Subcutaneous adipose tissue (tissue), 4 donors: ENCODE data around the gene RANBP1. TPM values are rescaled to one million over a fixed set of nuclear protein-coding genes. Genes with fewer than 3 reads are reported as not detected.

Source experiments
- CTCF ChIP-seq: fragments of 450-650 bp; IDR thresholded peaks from one replicate; pipeline ENCODE4 v1.5.1; 2016; ENCODE audit warnings: low read depth, mild to moderate bottlenecking, control low read depth, antibody characterized with exemption, moderate library complexity
- total RNA-seq, 4 donors: library from RNA; depleted of rRNA; stranded (reverse); fragments of >200 nt; gene quantifications; one replicate each; pipeline ENCODE4 v1.1.0, GENCODE V29; 2016

RANBP1 gene
- total RNA-seq, 4 donors from 2014 or later, result 75.1 to 156 (median 116) TPM

DNA sequence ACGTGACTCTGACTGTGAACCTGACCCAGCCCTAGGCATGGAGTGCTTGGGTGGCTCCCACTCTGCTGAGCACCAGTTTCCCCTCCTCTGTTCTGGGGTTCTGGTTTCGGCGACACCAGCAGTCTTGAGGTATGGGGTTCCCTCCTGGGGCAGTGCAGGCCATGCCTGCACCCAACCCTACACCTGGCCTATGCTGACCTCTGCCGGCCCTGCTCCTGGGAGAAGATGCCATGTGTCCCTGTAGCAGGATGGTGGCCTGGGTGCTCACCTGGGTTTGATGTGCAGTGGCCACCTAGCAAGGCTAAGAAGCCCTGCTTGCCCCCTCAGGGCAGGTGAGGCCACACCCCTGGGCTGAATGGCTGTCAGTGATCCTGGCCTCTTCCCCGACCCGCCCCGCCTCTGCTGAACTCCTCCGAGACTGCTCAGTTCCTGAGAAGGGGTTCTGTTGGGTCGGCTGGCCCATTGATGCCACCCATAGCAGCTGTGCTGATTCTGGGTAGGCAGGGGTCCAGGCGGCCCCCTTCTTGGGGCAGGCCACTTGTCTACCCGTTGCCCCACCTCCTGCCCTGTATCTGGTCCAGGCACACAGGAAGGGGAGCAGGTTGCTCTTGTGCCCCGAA lies 18.1 kb downstream of the RANBP1 start:
- no peak for TF ChIP-seq CTCF

- no peak for TF ChIP-seq CTCF
Measured at GRCh38 chr22:20135265-20135664, 19.4 kb downstream of the RANBP1 start.

GRCh38 chr22:20135806-20136602 lies 20.1 kb downstream of the RANBP1 start:
- TF ChIP-seq CTCF, result no peak

DNA sequence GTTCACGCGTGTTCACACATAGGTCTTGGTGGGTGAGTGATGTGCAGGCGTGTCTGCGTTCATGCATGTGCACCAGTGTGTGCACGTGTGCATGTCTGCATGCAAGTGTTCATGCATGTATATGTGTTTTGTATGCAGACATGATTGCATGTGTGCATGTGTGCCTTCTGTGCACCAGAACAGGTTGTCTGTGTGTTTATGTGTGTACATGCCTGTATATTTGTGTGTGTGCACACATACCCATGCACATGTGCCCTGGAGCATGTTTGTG lies 20.6 kb downstream of the RANBP1 start:
- TF ChIP-seq CTCF, result no peak

- TF ChIP-seq CTCF, result no peak
Measured at GRCh38 chr22:20137113-20137512, 21.2 kb downstream of the RANBP1 start.

- TF ChIP-seq CTCF, result no peak
Measured at GRCh38 chr22:20137671-20138416, 21.9 kb downstream of the RANBP1 start.

DNA sequence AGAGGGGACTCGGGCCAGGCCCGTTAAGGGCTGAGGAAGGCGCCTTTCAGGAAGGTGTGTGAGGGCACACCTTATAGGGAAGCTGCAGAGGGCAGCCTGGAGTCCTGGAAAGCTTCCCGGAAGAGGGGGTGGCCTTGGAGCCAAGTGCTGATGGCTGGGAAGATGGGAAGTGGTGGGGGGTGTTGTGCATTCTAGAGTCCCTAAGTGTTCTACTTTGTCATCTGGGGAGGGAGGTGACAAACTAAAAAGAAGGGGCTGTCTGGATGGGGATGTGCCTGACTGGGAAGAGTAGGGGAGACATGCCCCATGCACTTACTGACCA lies 22.5 kb downstream of the RANBP1 start:
- TF ChIP-seq CTCF, result no peak
